Endothelial cell of umbilical vein (primary cell): ENCODE measurements around the gene MFAP1. TPM values are rescaled to one million over a fixed set of nuclear protein-coding genes. Genes with fewer than 3 reads are reported as not detected.

Experiments
- BruUV-seq: library from RNA; stranded (reverse); fragments of 400-500 nt; replicated peaks from 2 replicates; lab custom pipeline; 2021; lab: Mats Ljungman, UMichigan
- CTCF ChIA-PET: fragments of 300-600, 350-600 bp; sonication (Branson Sonifier 250); formaldehyde crosslinking; loops from one replicate; lab custom pipeline; 2021; ENCODE audit warnings: antibody characterized with exemption, inconsistent platforms; lab: Charles Lee
- POLR2A ChIA-PET: fragments of 300-600, 350-600 bp; sonication (Branson Sonifier 250); formaldehyde crosslinking; loops from one replicate; lab custom pipeline; 2021; ENCODE audit warnings: antibody characterized with exemption, inconsistent platforms; lab: Charles Lee
- DNase-seq: peaks from one replicate; pipeline ENCODE4 v3.0.0-alpha.2; 2011; ENCODE audit warnings: low read depth, low spot score
- FAIRE-seq: peaks from 2 replicates; lab custom pipeline; 2011; peaks lifted over from hg19 to GRCh38; lab: Jason Lieb, UNC
- H2AFZ ChIP-seq: 2 replicates; pipeline ENCODE4 v1.6.0; 2012; ENCODE audit warnings: low read depth, low read length, control low read depth, inconsistent platforms
- H3K27ac ChIP-seq: 2 replicates; pipeline ENCODE4 v1.5.1; 2011; ENCODE audit warnings: low read depth, mild to moderate bottlenecking, control low read depth, low read length, moderate library complexity; ENCODE audit not compliant: insufficient read depth
- H3K27me3 ChIP-seq, 2 experiments: 2 replicates each; pipeline versions ENCODE4 v1.6.0 to v1.6.1; 2011; ENCODE audit warnings: low read length in 2 of 2, mixed read lengths in 1 of 2; ENCODE audit not compliant: control insufficient read depth in 2 of 2, insufficient read depth in 2 of 2
- H3K36me3 ChIP-seq, 2 experiments: 2 replicates in 1 of 2; 3 replicates in 1 of 2; pipeline ENCODE4 v1.5.1; 2011; ENCODE audit warnings: low read length in 2 of 2, mild to moderate bottlenecking in 1 of 2, moderate library complexity in 1 of 2; ENCODE audit not compliant: control insufficient read depth in 2 of 2, insufficient read depth in 2 of 2; ENCODE audit errors: extremely low read depth in 1 of 2
- H3K4me1 ChIP-seq: 3 replicates; pipeline ENCODE4 v1.5.1; 2011; ENCODE audit warnings: mild to moderate bottlenecking, low read length; ENCODE audit not compliant: control insufficient read depth, insufficient read depth; ENCODE audit errors: extremely low read depth
- H3K4me2 ChIP-seq: 2 replicates; pipeline ENCODE4 v1.6.1; 2011; ENCODE audit warnings: low read length, control low read depth, mixed read lengths; ENCODE audit not compliant: insufficient read depth
- H3K4me3 ChIP-seq, 3 experiments: fragments of 200-600 bp in 1 of 3; sonication (generic), shearing (Covaris generic) in 1 of 3; replicated peaks in 1 of 3; 2 replicates each; pipeline ENCODE4 v1.5.1; 2011 to 2016; ENCODE audit warnings: control low read depth in 3 of 3, low read length in 3 of 3, mild to moderate bottlenecking in 2 of 3, inconsistent platforms in 1 of 3, low read depth in 1 of 3, moderate library complexity in 1 of 3; ENCODE audit not compliant: insufficient read depth in 1 of 3
- H3K79me2 ChIP-seq: 2 replicates; pipeline ENCODE4 v1.6.0; 2012; ENCODE audit warnings: low read length, inconsistent platforms; ENCODE audit not compliant: control insufficient read depth, insufficient read depth
- H3K9ac ChIP-seq: replicated peaks from 2 replicates; pipeline ENCODE3; 2011; ENCODE audit warnings: low read length, control low read depth; ENCODE audit not compliant: insufficient read depth; ENCODE audit errors: extremely low read depth
- H3K9me1 ChIP-seq: replicated peaks from 3 replicates; pipeline ENCODE4 v1.6.0; 2011; ENCODE audit warnings: mild to moderate bottlenecking, low read length; ENCODE audit not compliant: control insufficient read depth, insufficient read depth; ENCODE audit errors: extremely low read depth
- H3K9me3 ChIP-seq: replicated peaks from 2 replicates; pipeline ENCODE4 v1.5.1; 2012; ENCODE audit warnings: low read length, inconsistent platforms; ENCODE audit not compliant: control insufficient read depth, insufficient read depth
- H4K20me1 ChIP-seq: replicated peaks from 2 replicates; pipeline ENCODE3; 2011; ENCODE audit warnings: mild to moderate bottlenecking, low read length; ENCODE audit not compliant: control insufficient read depth, insufficient read depth; ENCODE audit errors: extremely low read depth
- EZH2 ChIP-seq: IDR thresholded peaks from 2 replicates; pipeline ENCODE4 v1.6.1; 2012; ENCODE audit warnings: borderline replicate concordance, low read depth, mild to moderate bottlenecking, moderate library complexity, low read length, inconsistent platforms; ENCODE audit not compliant: severe bottlenecking
- FOS ChIP-seq: IDR thresholded peaks from 2 replicates; pipeline ENCODE4 v1.6.1; 2011; ENCODE audit warnings: mild to moderate bottlenecking, low read length, moderate library complexity, borderline replicate concordance; ENCODE audit not compliant: insufficient read depth
- GATA2 ChIP-seq: IDR thresholded peaks from 2 replicates; pipeline ENCODE4 v1.7.0; 2011; ENCODE audit warnings: low read depth, mild to moderate bottlenecking, moderate library complexity, mixed read lengths, low read length; ENCODE audit not compliant: insufficient read length, insufficient read depth
- JUN ChIP-seq: IDR thresholded peaks from 2 replicates; pipeline ENCODE4 v1.6.1; 2011; ENCODE audit warnings: borderline replicate concordance, low read depth; ENCODE audit not compliant: insufficient read length, insufficient read depth
- MYC ChIP-seq: IDR thresholded peaks from one replicate; pipeline ENCODE4 v1.6.1; 2011; ENCODE audit warnings: mild to moderate bottlenecking, low read depth, low read length
- POLR2A ChIP-seq: IDR thresholded peaks from 2 replicates; pipeline ENCODE4 v1.6.1; 2012; ENCODE audit warnings: low read depth, mild to moderate bottlenecking, control low read depth, low read length
- POLR2AphosphoS5 ChIP-seq: IDR thresholded peaks from 2 replicates; pipeline ENCODE4 v1.6.1; 2012; ENCODE audit warnings: low read depth, mild to moderate bottlenecking, control low read depth, low read length, moderate library complexity; ENCODE audit not compliant: insufficient read depth
- dilution Hi-C: fragments of 300-500 bp; cut with MboI; formaldehyde crosslinking; loops from one replicate; pipeline ENCODE4 v1.15.0; 2019; ENCODE audit warnings: low sequenced_read_pairs; ENCODE audit not compliant: extremely low pct_ligation_motif_present
- intact Hi-C: fragments of 100-400 bp; cut with micrococcal nuclease; formaldehyde crosslinking; loops from one replicate; pipeline ENCODE4 v1.10.0; 2022
- polyA plus RNA-seq, 4 experiments: library from polyadenylated mRNA; depleted of rRNA in 3 of 4; stranded (reverse) in 3 of 4; unstranded in 1 of 4; fragments of >200 nt; gene quantifications; 2 replicates each; pipeline versions ENCODE4 v1.2.1 to v1.2.3, GENCODE V29; 2011 to 2012; ENCODE audit warnings: missing spikeins in 1 of 4
- total RNA-seq: library from RNA; stranded (reverse); gene quantifications from 2 replicates; pipeline ENCODE4 v1.2.3, GENCODE V29; 2021
- TF ChIP-seq, protein P1 (sequence below), 2 donors: IDR thresholded peaks; 1 replicate in 1 of 2; 2 replicates in 1 of 2; pipeline ENCODE4 v1.5.1; 2011; ENCODE audit warnings: low read length in 2 of 2, mild to moderate bottlenecking in 2 of 2, moderate library complexity in 2 of 2, control low read depth in 1 of 2, inconsistent platforms in 1 of 2, low read depth in 1 of 2; ENCODE audit not compliant: insufficient read depth in 1 of 2; ENCODE audit errors: extremely low read depth in 1 of 2
- TF ChIP-seq, protein P2 (sequence below): IDR thresholded peaks from 2 replicates; pipeline ENCODE4 v1.6.1; 2011; ENCODE audit not compliant: insufficient read depth, insufficient read length

The MFAP1 gene
- total and polyA plus RNA-seq, 2 donors (not counting 3 experiments of a cell fraction or from before 2014, with no cell fraction given) = 12.9 to 30.5 TPM

DNA sequence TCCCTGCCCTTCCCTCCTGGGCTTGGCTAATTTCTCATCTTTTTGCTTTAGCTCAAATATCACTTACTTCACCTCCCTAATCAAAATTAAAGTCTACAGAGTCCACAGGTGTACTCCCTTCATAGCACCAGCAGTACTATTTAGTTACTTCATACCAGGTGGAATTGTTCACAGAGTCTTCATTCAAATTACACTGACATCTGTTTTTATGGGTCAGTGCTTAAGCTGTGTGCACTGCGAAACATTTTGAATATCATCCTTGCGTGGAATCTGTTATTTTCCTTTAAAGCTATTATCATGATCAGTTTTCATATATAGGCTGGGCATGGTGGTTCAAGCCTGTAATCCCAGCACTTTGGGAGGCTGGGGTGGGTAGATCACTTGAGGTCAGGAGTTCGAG, 35.1 kb downstream of the MFAP1 start:
- ChIA-PET CTCF (interaction anchor here (2.6 kb wide), 1 partner anchor 12 kb away, joined by 24 read pairs; the partner anchor contains the start of gene ELL3), POLR2A (no interaction called here)
- peaks cover 22% of the 10 kb centered on the region for H3K79me2 ChIP-seq
- H3K4me3 ChIP-seq = no peak overlapping the region
- H3K36me3 ChIP-seq = peaks cover 6 to 8% of the 10 kb centered on the region in 2 experiments
- TF ChIP-seq MYC (no peak), JUN (no peak), POLR2AphosphoS5 (no peak), GATA2 (no peak), FOS (no peak), EZH2 (no peak), POLR2A (no peak)
- TF ChIP-seq, protein P1, sequence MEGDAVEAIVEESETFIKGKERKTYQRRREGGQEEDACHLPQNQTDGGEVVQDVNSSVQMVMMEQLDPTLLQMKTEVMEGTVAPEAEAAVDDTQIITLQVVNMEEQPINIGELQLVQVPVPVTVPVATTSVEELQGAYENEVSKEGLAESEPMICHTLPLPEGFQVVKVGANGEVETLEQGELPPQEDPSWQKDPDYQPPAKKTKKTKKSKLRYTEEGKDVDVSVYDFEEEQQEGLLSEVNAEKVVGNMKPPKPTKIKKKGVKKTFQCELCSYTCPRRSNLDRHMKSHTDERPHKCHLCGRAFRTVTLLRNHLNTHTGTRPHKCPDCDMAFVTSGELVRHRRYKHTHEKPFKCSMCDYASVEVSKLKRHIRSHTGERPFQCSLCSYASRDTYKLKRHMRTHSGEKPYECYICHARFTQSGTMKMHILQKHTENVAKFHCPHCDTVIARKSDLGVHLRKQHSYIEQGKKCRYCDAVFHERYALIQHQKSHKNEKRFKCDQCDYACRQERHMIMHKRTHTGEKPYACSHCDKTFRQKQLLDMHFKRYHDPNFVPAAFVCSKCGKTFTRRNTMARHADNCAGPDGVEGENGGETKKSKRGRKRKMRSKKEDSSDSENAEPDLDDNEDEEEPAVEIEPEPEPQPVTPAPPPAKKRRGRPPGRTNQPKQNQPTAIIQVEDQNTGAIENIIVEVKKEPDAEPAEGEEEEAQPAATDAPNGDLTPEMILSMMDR (IDR thresholded peaks at IDR 0.05; ENCODE audit: extremely low read depth in 1 of 2, insufficient read depth in 1 of 2, low read depth in 1 of 2, low read length in 2 of 2) = no peak
- TF ChIP-seq, protein P2, sequence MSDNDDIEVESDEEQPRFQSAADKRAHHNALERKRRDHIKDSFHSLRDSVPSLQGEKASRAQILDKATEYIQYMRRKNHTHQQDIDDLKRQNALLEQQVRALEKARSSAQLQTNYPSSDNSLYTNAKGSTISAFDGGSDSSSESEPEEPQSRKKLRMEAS = no peak
- DNase-seq = no peak
- H3K9ac ChIP-seq = no peak overlapping the region
- H3K9me1 ChIP-seq = no peaks in the 10 kb centered on the region
- intact Hi-C loops = no loop called here
- no peak overlapping the region for H2AFZ ChIP-seq
- no peak overlapping the region for H3K4me2 ChIP-seq
- BruUV-seq = no TSS peak
- no peaks in the 10 kb centered on the region for H4K20me1 ChIP-seq
- no peaks in the 10 kb centered on the region for H3K9me3 ChIP-seq
- H3K27me3 ChIP-seq = no peaks in the 10 kb centered on the region
- dilution Hi-C loops = no loop called here
- H3K4me1 ChIP-seq = peaks cover 19% of the 10 kb centered on the region
- H3K27ac ChIP-seq = no peak overlapping the region
- no peak for FAIRE-seq
